B cell (primary cell): ENCODE data around the gene EGFR. TPM values are rescaled to one million over a fixed set of nuclear protein-coding genes. Genes with fewer than 3 reads are reported as not detected.

ENCODE experiments used
- ATAC-seq: fragments of 200-7000 bp; cut with Tn5 transposase; one replicate; pipeline ENCODE4 v1.10.0; 2021; ENCODE audit warnings: low read depth, mild to moderate bottlenecking, moderate number of reproducible peaks, moderate library complexity
- CTCF ChIA-PET: fragments of 350-600 bp; sonication (Branson Sonifier 250); formaldehyde crosslinking; loops from one replicate; lab custom pipeline; 2021; ENCODE audit warnings: antibody characterized with exemption, inconsistent platforms; lab: Charles Lee
- POLR2A ChIA-PET: fragments of 350-600 bp; sonication (Branson Sonifier 250); formaldehyde crosslinking; loops from one replicate; lab custom pipeline; 2021; ENCODE audit warnings: antibody characterized with exemption; lab: Charles Lee
- DNase-seq: peaks from one replicate; pipeline ENCODE4 v3.0.0; 2013
- H2AFZ ChIP-seq: 2 replicates; pipeline ENCODE4 v1.6.1; 2012; ENCODE audit warnings: mild to moderate bottlenecking, low read depth, low read length; ENCODE audit not compliant: insufficient read depth, poor library complexity, severe bottlenecking
- H3K27ac ChIP-seq, 2 donors: 1 replicate in 1 of 2; 2 replicates in 1 of 2; pipeline ENCODE4 v1.5.1; 2012 to 2013; ENCODE audit warnings: low read length in 2 of 2, mild to moderate bottlenecking in 2 of 2, moderate library complexity in 1 of 2
- H3K27me3 ChIP-seq, 4 experiments: fragments of 200-600 bp in 1 of 4; sonication (generic) in 1 of 4; replicated peaks in 1 of 4; 1 replicate in 2 of 4; 2 replicates in 2 of 4; pipeline versions ENCODE4 v1.6.1 to v1.7.0; 2013 to 2016; ENCODE audit warnings: low read length in 3 of 4, mild to moderate bottlenecking in 2 of 4, mixed read lengths in 1 of 4, moderate library complexity in 1 of 4; ENCODE audit not compliant: insufficient read depth in 4 of 4, control insufficient read depth in 3 of 4; ENCODE audit errors: control extremely low read depth in 1 of 4
- H3K36me3 ChIP-seq, 2 experiments: replicated peaks in 1 of 2; 1 replicate in 1 of 2; 2 replicates in 1 of 2; pipeline versions ENCODE4 v1.6.1 to v1.7.1; 2013; ENCODE audit warnings: low read length in 1 of 2; ENCODE audit not compliant: insufficient read depth in 2 of 2, control insufficient read depth in 1 of 2; ENCODE audit errors: control extremely low read depth in 1 of 2, extremely low read depth in 1 of 2
- H3K4me1 ChIP-seq, 2 donors: fragments of 200-600 bp in 1 of 2; sonication (generic) in 1 of 2; 1 replicate in 1 of 2; 2 replicates in 1 of 2; pipeline versions ENCODE4 v1.5.1 to v1.6.1; 2013 to 2017; ENCODE audit warnings: low read length in 2 of 2; ENCODE audit not compliant: control insufficient read depth in 2 of 2, insufficient read depth in 2 of 2
- H3K4me2 ChIP-seq: replicated peaks from 2 replicates; pipeline ENCODE3; 2012; ENCODE audit warnings: mild to moderate bottlenecking, low read depth, low read length; ENCODE audit not compliant: poor library complexity, severe bottlenecking
- H3K4me3 ChIP-seq, 5 experiments: fragments of 200-600 bp in 1 of 5; sonication (generic) in 1 of 5; 1 replicate in 3 of 5; 2 replicates in 2 of 5; pipeline versions ENCODE4 v1.5.1 to v1.7.0; 2011 to 2016; ENCODE audit warnings: low read length in 4 of 5, mild to moderate bottlenecking in 4 of 5, low read depth in 2 of 5, control low read depth in 1 of 5, moderate library complexity in 1 of 5; ENCODE audit not compliant: insufficient read depth in 1 of 5; ENCODE audit errors: control extremely low read depth in 1 of 5, extremely low read depth in 1 of 5
- H3K79me2 ChIP-seq: fragments of 200-600 bp; sonication (generic); one replicate; pipeline ENCODE4 v1.6.0; 2016; ENCODE audit warnings: low read length; ENCODE audit not compliant: control insufficient read depth, insufficient read depth
- H3K9ac ChIP-seq: fragments of 200-600 bp; sonication (generic); 2 replicates; pipeline ENCODE4 v1.6.1; 2017; ENCODE audit warnings: mild to moderate bottlenecking, low read length, moderate library complexity
- H3K9me3 ChIP-seq, 3 donors: one replicate each; pipeline versions ENCODE4 v1.6.1 to v1.7.1; 2013; ENCODE audit warnings: low read length in 2 of 3; ENCODE audit not compliant: control insufficient read depth in 2 of 3, insufficient read depth in 1 of 3; ENCODE audit errors: control extremely low read depth in 1 of 3
- H4K20me1 ChIP-seq: 2 replicates; pipeline ENCODE4 v1.6.0; 2012; ENCODE audit warnings: mild to moderate bottlenecking, low read length; ENCODE audit not compliant: insufficient read depth, control insufficient read depth, poor library complexity, severe bottlenecking
- H3K27ac Mint-ChIP-seq: one replicate; pipeline ENCODE4 v1.8.0; 2021; ENCODE audit warnings: mixed read lengths
- H3K27me3 Mint-ChIP-seq: one replicate; pipeline ENCODE4 v1.8.0; 2021; ENCODE audit warnings: mixed read lengths
- H3K4me1 Mint-ChIP-seq: one replicate; pipeline ENCODE4 v1.8.0; 2021; ENCODE audit warnings: mixed read lengths
- H3K4me3 Mint-ChIP-seq: one replicate; pipeline ENCODE4 v1.8.0; 2021; ENCODE audit warnings: mixed read lengths
- H3K9me3 Mint-ChIP-seq: one replicate; pipeline ENCODE4 v1.8.0; 2022; ENCODE audit warnings: mixed read lengths; ENCODE audit not compliant: insufficient read depth
- CTCF ChIP-seq: fragments of 200-600 bp; IDR thresholded peaks from one replicate; pipeline ENCODE4 v1.8.0; 2022; ENCODE audit warnings: antibody characterized with exemption, mild to moderate bottlenecking
- EZH2 ChIP-seq: IDR thresholded peaks from 2 replicates; pipeline ENCODE4 v1.6.1; 2012; ENCODE audit warnings: borderline replicate concordance, low read depth, mild to moderate bottlenecking, moderate library complexity, low read length; ENCODE audit not compliant: insufficient read depth, poor library complexity, severe bottlenecking
- WGBS: methylation state at CpG from one replicate; pipeline ENCODE4 v1.1.5; 2013; ENCODE audit warnings: missing lambda C conversion rate; ENCODE audit not compliant: insufficient coverage; 5-methylcytosine and 5-hydroxymethylcytosine counted together
- intact Hi-C: fragments of 100-400 bp; cut with micrococcal nuclease; formaldehyde crosslinking; loops from one replicate; pipeline ENCODE4 v1.10.0; 2022
- polyA plus RNA-seq: library from polyadenylated mRNA; depleted of rRNA; stranded (reverse); fragments of >200 nt; gene quantifications from 2 replicates; pipeline ENCODE4 v1.2.3, GENCODE V29; 2012
- total RNA-seq, 2 donors: library from RNA; stranded (reverse); fragments of 120-200 nt in 1 of 2; gene quantifications; 1 replicate in 1 of 2; 2 replicates in 1 of 2; pipeline versions ENCODE4 v1.2.3 to v1.2.4, GENCODE V29; 2013 to 2022

EGFR gene
- total and polyA plus RNA-seq, 2 donors (not counting 1 experiment from before 2014, with no cell fraction given), result not detected

- no peaks in the 10 kb centered on the region for H4K20me1 ChIP-seq
- no peak overlapping the region for H3K27ac ChIP-seq
- CTCF ChIA-PET, result no interaction called here
- H2AFZ ChIP-seq, result no peak overlapping the region
- H3K27me3 Mint-ChIP-seq, result peaks cover 11% of the 10 kb centered on the region
- no peak overlapping the region for H3K9ac ChIP-seq
- no peak overlapping the region for H3K4me3 Mint-ChIP-seq
- H3K36me3 ChIP-seq, result no peaks in the 10 kb centered on the region
- DNase-seq (no peak), ATAC-seq (no peak)
- H3K4me2 ChIP-seq, result no peak overlapping the region
- H3K4me1 ChIP-seq, result no peaks in the 10 kb centered on the region
- H3K79me2 ChIP-seq, result no peaks in the 10 kb centered on the region
- TF ChIP-seq CTCF, result no peak
- no peak for TF ChIP-seq EZH2
- H3K27ac Mint-ChIP-seq, result no peak overlapping the region
- H3K4me3 ChIP-seq, result no peak overlapping the region
- WGBS, result 93% methylated on average over 10 of the region's 14 CpGs
- POLR2A ChIA-PET, result no interaction called here
- intact Hi-C loops, result no loop called here
- no peaks in the 10 kb centered on the region for H3K4me1 Mint-ChIP-seq
- H3K9me3 ChIP-seq, result peaks cover 0 to 8% (median 0%) of the 10 kb centered on the region in 3 donors
- H3K27me3 ChIP-seq, result no peaks in the 10 kb centered on the region
- no peaks in the 10 kb centered on the region for H3K9me3 Mint-ChIP-seq
These were observed 38.3 kb upstream of the EGFR start for GRCh38 chr7:54980521-54980920.

- CTCF ChIA-PET, result no interaction called here
- H3K4me2 ChIP-seq, result no peak overlapping the region
- 89% methylated on average over 9 of the region's 11 CpGs for WGBS
- H3K9ac ChIP-seq, result no peak overlapping the region
- intact Hi-C loops, result no loop called here
- H4K20me1 ChIP-seq, result no peaks in the 10 kb centered on the region
- Mint-ChIP-seq H3K4me3 (no peak overlapping the region), H3K27me3 (peaks cover 11% of the 10 kb centered on the region), H3K9me3 (no peaks in the 10 kb centered on the region), H3K4me1 (no peaks in the 10 kb centered on the region), H3K27ac (no peak overlapping the region)
- H2AFZ ChIP-seq, result no peak overlapping the region
- peaks cover 0 to 8% (median 0%) of the 10 kb centered on the region in 3 donors for H3K9me3 ChIP-seq
- H3K79me2 ChIP-seq, result no peaks in the 10 kb centered on the region
- no peak for ATAC-seq
- no peak overlapping the region for H3K27ac ChIP-seq
- H3K4me1 ChIP-seq, result no peaks in the 10 kb centered on the region
- TF ChIP-seq CTCF (no peak), EZH2 (no peak)
- H3K4me3 ChIP-seq, result no peak overlapping the region
- POLR2A ChIA-PET, result no interaction called here
- DNase-seq, result no peak
- no peaks in the 10 kb centered on the region for H3K27me3 ChIP-seq
- no peaks in the 10 kb centered on the region for H3K36me3 ChIP-seq
These were observed 36.9 kb upstream of the EGFR start for GRCh38 chr7:54981913-54982312.
